HEK293 (cell line): ENCODE data around the gene ZNF629.

ENCODE experiments used
- RBAK ChIP-seq: fragments of 450-650 bp; formaldehyde crosslinking; IDR thresholded peaks from 2 replicates; pipeline ENCODE4 v1.5.1; 2016; ENCODE audit warnings: missing biosample characterization, missing genetic modification characterization
- SP2 ChIP-seq: fragments of 450-650 bp; formaldehyde crosslinking; IDR thresholded peaks from 2 replicates; pipeline ENCODE4 v1.5.1; 2016; ENCODE audit warnings: missing biosample characterization, missing genetic modification characterization
- ZNF138 ChIP-seq: fragments of 450-650 bp; formaldehyde crosslinking; IDR thresholded peaks from 2 replicates; pipeline ENCODE4 v1.5.1; 2016; ENCODE audit warnings: missing biosample characterization, missing genetic modification characterization, borderline replicate concordance
- ZNF248 ChIP-seq: fragments of 450-650 bp; formaldehyde crosslinking; IDR thresholded peaks from 2 replicates; pipeline ENCODE4 v1.5.1; 2017; ENCODE audit warnings: missing biosample characterization, missing genetic modification characterization
- ZNF629 ChIP-seq: fragments of 450-650 bp; formaldehyde crosslinking; IDR thresholded peaks from 2 replicates; pipeline ENCODE4 v1.5.1; 2017; ENCODE audit warnings: missing biosample characterization, missing genetic modification characterization
- ZNF776 ChIP-seq: fragments of 450-650 bp; formaldehyde crosslinking; IDR thresholded peaks from 2 replicates; pipeline ENCODE4 v1.5.0; 2017; ENCODE audit warnings: missing biosample characterization, missing genetic modification characterization, borderline replicate concordance
- TF ChIP-seq, protein P1 (sequence below): fragments of 450-650 bp; formaldehyde crosslinking; IDR thresholded peaks from 2 replicates; pipeline ENCODE4 v1.5.1; 2016; ENCODE audit warnings: missing biosample characterization, missing genetic modification characterization, borderline replicate concordance
- TF ChIP-seq, protein P2 (sequence below): fragments of 450-650 bp; formaldehyde crosslinking; IDR thresholded peaks from 2 replicates; pipeline ENCODE4 v1.5.1; 2016; ENCODE audit warnings: missing biosample characterization, missing genetic modification characterization
- TF ChIP-seq, protein P3 (sequence below): sonication (generic); formaldehyde crosslinking; IDR thresholded peaks from 2 replicates; pipeline ENCODE4 v1.8.1; 2022; ENCODE audit warnings: mild to moderate bottlenecking, moderate library complexity, missing genetic modification reagents

DNA sequence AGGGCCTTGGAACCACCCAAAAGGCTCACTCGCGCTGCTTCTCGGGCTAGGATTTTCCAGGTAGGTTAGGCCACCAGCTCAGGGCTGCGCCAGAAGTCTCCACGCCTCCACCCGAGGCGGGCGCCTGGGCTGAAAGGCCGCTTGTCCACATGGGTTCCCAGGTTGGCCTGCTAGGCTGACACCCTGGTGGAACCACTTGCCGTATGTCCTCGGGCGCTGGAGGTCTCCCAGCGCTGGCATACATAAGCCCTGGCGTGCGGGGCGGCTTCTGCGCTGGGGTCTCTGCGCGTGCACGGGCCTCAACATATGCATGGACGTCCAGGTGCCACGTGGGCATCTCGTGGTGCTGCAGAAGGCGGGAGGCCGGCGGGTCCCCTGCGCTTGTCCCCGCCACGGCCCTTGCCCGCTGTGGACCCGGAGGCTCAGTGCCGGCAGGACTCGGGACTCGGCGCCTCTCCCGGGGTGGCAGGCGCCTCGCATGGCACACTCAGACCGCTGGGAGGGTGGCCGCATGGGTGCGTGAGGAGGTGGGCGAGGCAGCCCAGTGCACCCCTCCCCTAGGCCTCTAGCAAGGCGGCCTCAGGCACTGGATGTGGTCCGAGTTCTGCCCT is 47.2 kb upstream of the ZNF629 start:
- TF ChIP-seq ZNF776 (tag by site-specific recombination) (no peak), ZNF248 (tag by site-specific recombination) (no peak), ZNF138 (tag by site-specific recombination) (no peak), ZNF629 (tag by site-specific recombination) (no peak), RBAK (tag by site-specific recombination) (no peak), SP2 (no peak)
- TF ChIP-seq, protein P1, sequence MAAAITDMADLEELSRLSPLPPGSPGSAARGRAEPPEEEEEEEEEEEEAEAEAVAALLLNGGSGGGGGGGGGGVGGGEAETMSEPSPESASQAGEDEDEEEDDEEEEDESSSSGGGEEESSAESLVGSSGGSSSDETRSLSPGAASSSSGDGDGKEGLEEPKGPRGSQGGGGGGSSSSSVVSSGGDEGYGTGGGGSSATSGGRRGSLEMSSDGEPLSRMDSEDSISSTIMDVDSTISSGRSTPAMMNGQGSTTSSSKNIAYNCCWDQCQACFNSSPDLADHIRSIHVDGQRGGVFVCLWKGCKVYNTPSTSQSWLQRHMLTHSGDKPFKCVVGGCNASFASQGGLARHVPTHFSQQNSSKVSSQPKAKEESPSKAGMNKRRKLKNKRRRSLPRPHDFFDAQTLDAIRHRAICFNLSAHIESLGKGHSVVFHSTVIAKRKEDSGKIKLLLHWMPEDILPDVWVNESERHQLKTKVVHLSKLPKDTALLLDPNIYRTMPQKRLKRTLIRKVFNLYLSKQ = no peak
- TF ChIP-seq, protein P2, sequence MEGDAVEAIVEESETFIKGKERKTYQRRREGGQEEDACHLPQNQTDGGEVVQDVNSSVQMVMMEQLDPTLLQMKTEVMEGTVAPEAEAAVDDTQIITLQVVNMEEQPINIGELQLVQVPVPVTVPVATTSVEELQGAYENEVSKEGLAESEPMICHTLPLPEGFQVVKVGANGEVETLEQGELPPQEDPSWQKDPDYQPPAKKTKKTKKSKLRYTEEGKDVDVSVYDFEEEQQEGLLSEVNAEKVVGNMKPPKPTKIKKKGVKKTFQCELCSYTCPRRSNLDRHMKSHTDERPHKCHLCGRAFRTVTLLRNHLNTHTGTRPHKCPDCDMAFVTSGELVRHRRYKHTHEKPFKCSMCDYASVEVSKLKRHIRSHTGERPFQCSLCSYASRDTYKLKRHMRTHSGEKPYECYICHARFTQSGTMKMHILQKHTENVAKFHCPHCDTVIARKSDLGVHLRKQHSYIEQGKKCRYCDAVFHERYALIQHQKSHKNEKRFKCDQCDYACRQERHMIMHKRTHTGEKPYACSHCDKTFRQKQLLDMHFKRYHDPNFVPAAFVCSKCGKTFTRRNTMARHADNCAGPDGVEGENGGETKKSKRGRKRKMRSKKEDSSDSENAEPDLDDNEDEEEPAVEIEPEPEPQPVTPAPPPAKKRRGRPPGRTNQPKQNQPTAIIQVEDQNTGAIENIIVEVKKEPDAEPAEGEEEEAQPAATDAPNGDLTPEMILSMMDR (tag by site-specific recombination) = no peak
- TF ChIP-seq, protein P3, sequence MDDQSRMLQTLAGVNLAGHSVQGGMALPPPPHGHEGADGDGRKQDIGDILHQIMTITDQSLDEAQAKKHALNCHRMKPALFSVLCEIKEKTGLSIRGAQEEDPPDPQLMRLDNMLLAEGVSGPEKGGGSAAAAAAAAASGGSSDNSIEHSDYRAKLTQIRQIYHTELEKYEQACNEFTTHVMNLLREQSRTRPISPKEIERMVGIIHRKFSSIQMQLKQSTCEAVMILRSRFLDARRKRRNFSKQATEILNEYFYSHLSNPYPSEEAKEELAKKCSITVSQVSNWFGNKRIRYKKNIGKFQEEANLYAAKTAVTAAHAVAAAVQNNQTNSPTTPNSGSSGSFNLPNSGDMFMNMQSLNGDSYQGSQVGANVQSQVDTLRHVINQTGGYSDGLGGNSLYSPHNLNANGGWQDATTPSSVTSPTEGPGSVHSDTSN (CRISPR knock-in tag) = no peak
